Measurements from ENCODE around the gene TPST1. TPM values are rescaled to one million over a fixed set of nuclear protein-coding genes. Genes with fewer than 3 reads are reported as not detected.

Gene TPST1
- total RNA-seq, 1 experiment from 2014 or later: 15.0 TPM

GRCh38 chr7:66326501-66327215 lies 121.5 kb downstream of the TPST1 start (continued):
- TF ChIP-seq, protein P1, sequence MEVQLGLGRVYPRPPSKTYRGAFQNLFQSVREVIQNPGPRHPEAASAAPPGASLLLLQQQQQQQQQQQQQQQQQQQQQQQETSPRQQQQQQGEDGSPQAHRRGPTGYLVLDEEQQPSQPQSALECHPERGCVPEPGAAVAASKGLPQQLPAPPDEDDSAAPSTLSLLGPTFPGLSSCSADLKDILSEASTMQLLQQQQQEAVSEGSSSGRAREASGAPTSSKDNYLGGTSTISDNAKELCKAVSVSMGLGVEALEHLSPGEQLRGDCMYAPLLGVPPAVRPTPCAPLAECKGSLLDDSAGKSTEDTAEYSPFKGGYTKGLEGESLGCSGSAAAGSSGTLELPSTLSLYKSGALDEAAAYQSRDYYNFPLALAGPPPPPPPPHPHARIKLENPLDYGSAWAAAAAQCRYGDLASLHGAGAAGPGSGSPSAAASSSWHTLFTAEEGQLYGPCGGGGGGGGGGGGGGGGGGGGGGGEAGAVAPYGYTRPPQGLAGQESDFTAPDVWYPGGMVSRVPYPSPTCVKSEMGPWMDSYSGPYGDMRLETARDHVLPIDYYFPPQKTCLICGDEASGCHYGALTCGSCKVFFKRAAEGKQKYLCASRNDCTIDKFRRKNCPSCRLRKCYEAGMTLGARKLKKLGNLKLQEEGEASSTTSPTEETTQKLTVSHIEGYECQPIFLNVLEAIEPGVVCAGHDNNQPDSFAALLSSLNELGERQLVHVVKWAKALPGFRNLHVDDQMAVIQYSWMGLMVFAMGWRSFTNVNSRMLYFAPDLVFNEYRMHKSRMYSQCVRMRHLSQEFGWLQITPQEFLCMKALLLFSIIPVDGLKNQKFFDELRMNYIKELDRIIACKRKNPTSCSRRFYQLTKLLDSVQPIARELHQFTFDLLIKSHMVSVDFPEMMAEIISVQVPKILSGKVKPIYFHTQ (CRISPR knock-in tag; IDR thresholded peaks at IDR 0.05): no peak
- TF ChIP-seq HMGXB4 (CRISPR knock-in tag; IDR thresholded peaks at IDR 0.05) (no peak), PRRX2 (CRISPR knock-in tag; IDR thresholded peaks at IDR 0.05) (no peak), ELF4 (CRISPR knock-in tag; IDR thresholded peaks at IDR 0.05; ENCODE audit: low read depth) (no peak), USF1 (CRISPR knock-in tag; IDR thresholded peaks at IDR 0.05) (no peak), ZNF416 (CRISPR knock-in tag; IDR thresholded peaks at IDR 0.05) (no peak), CBFB (CRISPR knock-in tag; IDR thresholded peaks at IDR 0.05; ENCODE audit: low read depth) (no peak), FOXP1 (CRISPR knock-in tag; IDR thresholded peaks at IDR 0.05; ENCODE audit: borderline replicate concordance) (no peak), ZNF121 (CRISPR knock-in tag; IDR thresholded peaks at IDR 0.05) (no peak), ZNF396 (CRISPR knock-in tag; IDR thresholded peaks at IDR 0.05; ENCODE audit: borderline replicate concordance) (no peak), SMAD4 (CRISPR knock-in tag; IDR thresholded peaks at IDR 0.05) (no peak)

DNA sequence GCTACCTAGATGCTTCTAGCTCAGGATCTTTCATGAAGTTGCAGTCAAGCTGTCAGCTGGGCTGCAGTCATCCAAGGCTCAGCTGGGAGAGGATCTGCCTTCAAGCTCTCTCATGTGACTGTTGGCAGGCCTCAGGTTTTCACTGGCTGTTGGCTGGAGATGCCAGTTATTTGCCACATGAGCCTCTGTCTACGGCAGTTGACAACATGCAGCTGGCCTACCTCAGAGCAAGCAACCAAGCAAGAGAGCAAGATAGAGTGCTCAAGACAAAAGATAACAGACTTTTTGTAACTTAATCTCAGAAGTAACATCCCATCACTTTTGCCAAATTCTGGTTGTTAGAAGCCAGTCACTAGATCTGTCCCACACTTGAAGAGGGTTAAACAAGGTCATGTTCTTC lies 125.8 kb downstream of the TPST1 start:
- CTCF ChIA-PET: interaction anchor here (0.6 kb wide), 1 partner anchor 83 kb away, joined by 3 read pairs; no protein-coding TSS in a partner anchor
- no peak overlapping the region for H3K27ac Mint-ChIP-seq
- POLR2A ChIA-PET: no interaction called here

DNA sequence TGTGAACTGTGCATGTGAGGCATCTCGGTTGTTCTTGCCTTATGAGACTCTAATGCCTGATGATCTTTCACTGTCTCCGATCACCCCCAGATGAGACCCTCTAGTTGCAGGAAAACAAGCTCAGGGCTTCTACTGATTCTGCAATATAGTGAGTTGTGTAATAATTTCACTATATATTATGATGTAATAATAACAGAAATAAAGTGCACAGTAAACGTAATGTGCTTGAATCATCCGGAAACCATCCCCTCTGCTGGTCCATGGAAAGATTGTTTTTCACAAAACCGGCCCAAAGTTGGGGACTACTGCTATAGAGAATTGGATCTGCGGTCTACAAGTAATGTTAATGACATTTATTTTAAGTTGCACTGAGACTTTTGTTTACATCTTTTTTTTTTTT lies 126.7 kb downstream of the TPST1 start:
- ChIA-PET POLR2A (no interaction called here), CTCF (no interaction called here)
- peaks cover 13% of the 10 kb centered on the region for H3K9me3 Mint-ChIP-seq
- no peaks in the 10 kb centered on the region; the same call in 1 of the 2 replicates for H3K27me3 Mint-ChIP-seq (ENCODE audit: low read depth)
- no peak overlapping the region for H3K4me3 Mint-ChIP-seq
- H3K27ac Mint-ChIP-seq: no peak overlapping the region
- H3K36me3 Mint-ChIP-seq: peaks cover 9% of the 10 kb centered on the region
- no peaks in the 10 kb centered on the region for H3K4me1 Mint-ChIP-seq
- no peak for ATAC-seq
- DNase-seq (ENCODE audit: low spot score): no peak
- TF ChIP-seq, protein P2, sequence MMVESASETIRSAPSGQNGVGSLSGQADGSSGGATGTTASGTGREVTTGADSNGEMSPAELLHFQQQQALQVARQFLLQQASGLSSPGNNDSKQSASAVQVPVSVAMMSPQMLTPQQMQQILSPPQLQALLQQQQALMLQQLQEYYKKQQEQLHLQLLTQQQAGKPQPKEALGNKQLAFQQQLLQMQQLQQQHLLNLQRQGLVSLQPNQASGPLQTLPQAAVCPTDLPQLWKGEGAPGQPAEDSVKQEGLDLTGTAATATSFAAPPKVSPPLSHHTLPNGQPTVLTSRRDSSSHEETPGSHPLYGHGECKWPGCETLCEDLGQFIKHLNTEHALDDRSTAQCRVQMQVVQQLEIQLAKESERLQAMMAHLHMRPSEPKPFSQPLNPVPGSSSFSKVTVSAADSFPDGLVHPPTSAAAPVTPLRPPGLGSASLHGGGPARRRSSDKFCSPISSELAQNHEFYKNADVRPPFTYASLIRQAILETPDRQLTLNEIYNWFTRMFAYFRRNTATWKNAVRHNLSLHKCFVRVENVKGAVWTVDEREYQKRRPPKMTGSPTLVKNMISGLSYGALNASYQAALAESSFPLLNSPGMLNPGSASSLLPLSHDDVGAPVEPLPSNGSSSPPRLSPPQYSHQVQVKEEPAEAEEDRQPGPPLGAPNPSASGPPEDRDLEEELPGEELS (CRISPR knock-in tag; IDR thresholded peaks at IDR 0.05): no peak
- TF ChIP-seq CREB1 (CRISPR knock-in tag; IDR thresholded peaks at IDR 0.05) (no peak), CTCF (IDR thresholded peaks at IDR 0.05) (no peak), NR1H2 (CRISPR knock-in tag; IDR thresholded peaks at IDR 0.05) (no peak), SOX15 (CRISPR knock-in tag; IDR thresholded peaks at IDR 0.05) (no peak), NFATC4 (CRISPR knock-in tag; IDR thresholded peaks at IDR 0.05) (no peak), GTF2I (CRISPR knock-in tag; conservative IDR thresholded peaks at IDR 0.05) (no peak), ZNF121 (CRISPR knock-in tag; IDR thresholded peaks at IDR 0.05) (no peak)
- TF ChIP-seq, protein P3, sequence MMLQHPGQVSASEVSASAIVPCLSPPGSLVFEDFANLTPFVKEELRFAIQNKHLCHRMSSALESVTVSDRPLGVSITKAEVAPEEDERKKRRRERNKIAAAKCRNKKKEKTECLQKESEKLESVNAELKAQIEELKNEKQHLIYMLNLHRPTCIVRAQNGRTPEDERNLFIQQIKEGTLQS (CRISPR knock-in tag; conservative IDR thresholded peaks at IDR 0.05): no peak
- TF ChIP-seq, protein P4, sequence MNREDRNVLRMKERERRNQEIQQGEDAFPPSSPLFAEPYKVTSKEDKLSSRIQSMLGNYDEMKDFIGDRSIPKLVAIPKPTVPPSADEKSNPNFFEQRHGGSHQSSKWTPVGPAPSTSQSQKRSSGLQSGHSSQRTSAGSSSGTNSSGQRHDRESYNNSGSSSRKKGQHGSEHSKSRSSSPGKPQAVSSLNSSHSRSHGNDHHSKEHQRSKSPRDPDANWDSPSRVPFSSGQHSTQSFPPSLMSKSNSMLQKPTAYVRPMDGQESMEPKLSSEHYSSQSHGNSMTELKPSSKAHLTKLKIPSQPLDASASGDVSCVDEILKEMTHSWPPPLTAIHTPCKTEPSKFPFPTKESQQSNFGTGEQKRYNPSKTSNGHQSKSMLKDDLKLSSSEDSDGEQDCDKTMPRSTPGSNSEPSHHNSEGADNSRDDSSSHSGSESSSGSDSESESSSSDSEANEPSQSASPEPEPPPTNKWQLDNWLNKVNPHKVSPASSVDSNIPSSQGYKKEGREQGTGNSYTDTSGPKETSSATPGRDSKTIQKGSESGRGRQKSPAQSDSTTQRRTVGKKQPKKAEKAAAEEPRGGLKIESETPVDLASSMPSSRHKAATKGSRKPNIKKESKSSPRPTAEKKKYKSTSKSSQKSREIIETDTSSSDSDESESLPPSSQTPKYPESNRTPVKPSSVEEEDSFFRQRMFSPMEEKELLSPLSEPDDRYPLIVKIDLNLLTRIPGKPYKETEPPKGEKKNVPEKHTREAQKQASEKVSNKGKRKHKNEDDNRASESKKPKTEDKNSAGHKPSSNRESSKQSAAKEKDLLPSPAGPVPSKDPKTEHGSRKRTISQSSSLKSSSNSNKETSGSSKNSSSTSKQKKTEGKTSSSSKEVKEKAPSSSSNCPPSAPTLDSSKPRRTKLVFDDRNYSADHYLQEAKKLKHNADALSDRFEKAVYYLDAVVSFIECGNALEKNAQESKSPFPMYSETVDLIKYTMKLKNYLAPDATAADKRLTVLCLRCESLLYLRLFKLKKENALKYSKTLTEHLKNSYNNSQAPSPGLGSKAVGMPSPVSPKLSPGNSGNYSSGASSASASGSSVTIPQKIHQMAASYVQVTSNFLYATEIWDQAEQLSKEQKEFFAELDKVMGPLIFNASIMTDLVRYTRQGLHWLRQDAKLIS (CRISPR knock-in tag; IDR thresholded peaks at IDR 0.05; ENCODE audit: borderline replicate concordance): no peak

More for the DNA sequence above, 125.8 kb downstream of the TPST1 start:
- Mint-ChIP-seq H3K4me1 (no peaks in the 10 kb centered on the region), H3K9me3 (peaks cover 5% of the 10 kb centered on the region), H3K4me3 (no peak overlapping the region), H3K36me3 (peaks cover 2% of the 10 kb centered on the region; the same call in 1 of the 2 replicates), H3K27me3 (ENCODE audit: low read depth) (no peaks in the 10 kb centered on the region)
- no peak for DNase-seq (ENCODE audit: low spot score)
- no peak for TF ChIP-seq MXD4 (CRISPR knock-in tag; IDR thresholded peaks at IDR 0.05; ENCODE audit: borderline replicate concordance)
- no peak for ATAC-seq
